Measurements from ENCODE around the gene SIGLEC10. TPM values are rescaled to one million over a fixed set of nuclear protein-coding genes. Genes with fewer than 3 reads are reported as not detected.

SIGLEC10 gene
- total and polyA plus RNA-seq, 9 donors = 0.30 to 9.4 (median 2.3) TPM

- Histone ChIP-seq H3K27me3 (no peaks in the 10 kb centered on the region), H3K4me3 (no peak overlapping the region), H3K9me3 (no peaks in the 10 kb centered on the region), H3K27ac (no peak overlapping the region), H3K4me1 (ENCODE audit: insufficient read depth) (no peaks in the 10 kb centered on the region), H3K36me3 (no peaks in the 10 kb centered on the region)
- TF ChIP-seq, protein P1, sequence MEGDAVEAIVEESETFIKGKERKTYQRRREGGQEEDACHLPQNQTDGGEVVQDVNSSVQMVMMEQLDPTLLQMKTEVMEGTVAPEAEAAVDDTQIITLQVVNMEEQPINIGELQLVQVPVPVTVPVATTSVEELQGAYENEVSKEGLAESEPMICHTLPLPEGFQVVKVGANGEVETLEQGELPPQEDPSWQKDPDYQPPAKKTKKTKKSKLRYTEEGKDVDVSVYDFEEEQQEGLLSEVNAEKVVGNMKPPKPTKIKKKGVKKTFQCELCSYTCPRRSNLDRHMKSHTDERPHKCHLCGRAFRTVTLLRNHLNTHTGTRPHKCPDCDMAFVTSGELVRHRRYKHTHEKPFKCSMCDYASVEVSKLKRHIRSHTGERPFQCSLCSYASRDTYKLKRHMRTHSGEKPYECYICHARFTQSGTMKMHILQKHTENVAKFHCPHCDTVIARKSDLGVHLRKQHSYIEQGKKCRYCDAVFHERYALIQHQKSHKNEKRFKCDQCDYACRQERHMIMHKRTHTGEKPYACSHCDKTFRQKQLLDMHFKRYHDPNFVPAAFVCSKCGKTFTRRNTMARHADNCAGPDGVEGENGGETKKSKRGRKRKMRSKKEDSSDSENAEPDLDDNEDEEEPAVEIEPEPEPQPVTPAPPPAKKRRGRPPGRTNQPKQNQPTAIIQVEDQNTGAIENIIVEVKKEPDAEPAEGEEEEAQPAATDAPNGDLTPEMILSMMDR (IDR thresholded peaks at IDR 0.05) = no peak
- TF ChIP-seq POLR2A (IDR thresholded peaks at IDR 0.05) = no peak
- intact Hi-C loops (cut with DNase I) = loop anchor here in 1 of 4 donors (10.0 kb wide), 1 partner anchor 193 kb away; no protein-coding TSS in a partner anchor
- 72 to 75% (median 74%) methylated on average over 6 to 7 of the region's 7 CpGs for whole genome bisulfite sequencing, 3 donors
- DNase-seq = no peak
Measured at GRCh38 chr19:51462276-51462675, 44.8 kb upstream of the SIGLEC10 start.

- no peak overlapping the region for H3K4me3 ChIP-seq
- H3K9me3 ChIP-seq = no peaks in the 10 kb centered on the region
- WGBS, 3 donors = 56 to 70% (median 63%) methylated on average over 8 of the region's 8 CpGs
- H3K36me3 ChIP-seq = no peaks in the 10 kb centered on the region
- H3K4me1 ChIP-seq (ENCODE audit: insufficient read depth) = no peaks in the 10 kb centered on the region
- intact Hi-C loops (cut with DNase I) = loop anchor here in 1 of 4 donors (10.0 kb wide), 1 partner anchor 193 kb away; no protein-coding TSS in a partner anchor
- H3K27ac ChIP-seq = no peak overlapping the region
- H3K27me3 ChIP-seq = no peaks in the 10 kb centered on the region
- no peak for DNase-seq
- TF ChIP-seq POLR2A (IDR thresholded peaks at IDR 0.05) = no peak
- TF ChIP-seq EP300 (IDR thresholded peaks at IDR 0.05) = no peak
- TF ChIP-seq, protein P1 (IDR thresholded peaks at IDR 0.05) = no peak
Measured at GRCh38 chr19:51461723-51462161, 44.3 kb upstream of the SIGLEC10 start.

GRCh38 chr19:51460164-51460992 is 42.9 kb upstream of the SIGLEC10 start:
- no peak for DNase-seq
- 49 to 51% (median 50%) methylated on average over 13 of the region's 13 CpGs for WGBS, 3 donors
- Histone ChIP-seq H3K4me1 (ENCODE audit: insufficient read depth) (no peaks in the 10 kb centered on the region), H3K9me3 (no peaks in the 10 kb centered on the region), H3K27ac (no peak overlapping the region), H3K27me3 (no peaks in the 10 kb centered on the region), H3K4me3 (no peak overlapping the region), H3K36me3 (no peaks in the 10 kb centered on the region)
- TF ChIP-seq, protein P1 (IDR thresholded peaks at IDR 0.05) = no peak
- no peak for TF ChIP-seq EP300 (IDR thresholded peaks at IDR 0.05)
- TF ChIP-seq POLR2A (IDR thresholded peaks at IDR 0.05) = no peak
- intact Hi-C loops (cut with DNase I) = loop anchor here in 1 of 4 donors (10.0 kb wide), 1 partner anchor 194 kb away; no protein-coding TSS in a partner anchor

GRCh38 chr19:51458899-51459505 is 41.6 kb upstream of the SIGLEC10 start:
- Histone ChIP-seq H3K27ac (no peak overlapping the region), H3K4me1 (ENCODE audit: insufficient read depth) (no peaks in the 10 kb centered on the region), H3K27me3 (no peaks in the 10 kb centered on the region), H3K9me3 (no peaks in the 10 kb centered on the region), H3K4me3 (no peak overlapping the region), H3K36me3 (no peaks in the 10 kb centered on the region)
- TF ChIP-seq EP300 (IDR thresholded peaks at IDR 0.05) (no peak), POLR2A (IDR thresholded peaks at IDR 0.05) (no peak)
- TF ChIP-seq, protein P1 (IDR thresholded peaks at IDR 0.05) = no peak
- no peak for DNase-seq
- intact Hi-C loops (cut with DNase I) = no loop called here
- 67 to 73% (median 72%) methylated on average over 13 to 14 of the region's 14 CpGs for WGBS, 3 donors
